Neural cell (in vitro differentiated cells): ENCODE measurements around the gene CNTN6. TPM values are rescaled to one million over a fixed set of nuclear protein-coding genes. Genes with fewer than 3 reads are reported as not detected.

ENCODE experiments used
- H2AFZ ChIP-seq: fragments of 200-600, 300-800 bp; sonication (generic), shearing (Covaris generic); 2 replicates; pipeline ENCODE4 v1.6.0; 2014; ENCODE audit warnings: low read depth, mild to moderate bottlenecking, antibody characterized with exemption, low read length, moderate library complexity
- H3F3A ChIP-seq: fragments of 200-600 bp; shearing (Covaris generic); 2 replicates; pipeline ENCODE4 v1.6.1; 2016; ENCODE audit warnings: mild to moderate bottlenecking, moderate library complexity, mixed read lengths, antibody characterized with exemption, low read length; ENCODE audit not compliant: insufficient read depth, poor library complexity, severe bottlenecking
- H3K27ac ChIP-seq: fragments of 200-600, 300-800 bp; sonication (generic), shearing (Covaris generic); 2 replicates; pipeline ENCODE4 v1.5.1; 2014; ENCODE audit warnings: mild to moderate bottlenecking, low read length, moderate library complexity
- H3K27me3 ChIP-seq: fragments of 300-800, 200-600 bp; sonication (generic), shearing (Covaris generic); 2 replicates; pipeline ENCODE4 v1.6.0; 2014; ENCODE audit warnings: mild to moderate bottlenecking, low read depth, low read length, moderate library complexity; ENCODE audit not compliant: insufficient read depth
- H3K36me3 ChIP-seq: fragments of 300-800, 200-600 bp; sonication (generic), shearing (Covaris generic); 2 replicates; pipeline ENCODE4 v1.5.1; 2014; ENCODE audit warnings: mild to moderate bottlenecking, antibody characterized with exemption, low read length, moderate library complexity; ENCODE audit not compliant: insufficient read depth
- H3K4me2 ChIP-seq: fragments of 300-800, 200-600 bp; sonication (generic), shearing (Covaris generic); 2 replicates; pipeline ENCODE4 v1.6.0; 2014; ENCODE audit warnings: mild to moderate bottlenecking, low read length
- H3K4me3 ChIP-seq: fragments of 300-800, 200-600 bp; sonication (generic), shearing (Covaris generic); 2 replicates; pipeline ENCODE4 v1.5.1; 2014; ENCODE audit warnings: mild to moderate bottlenecking, low read length, moderate library complexity
- H3K79me2 ChIP-seq: fragments of 200-600 bp; shearing (Covaris generic); replicated peaks from 2 replicates; pipeline ENCODE4 v1.6.0; 2014; ENCODE audit warnings: mild to moderate bottlenecking, low read length, moderate library complexity; ENCODE audit not compliant: insufficient read depth
- H3K9ac ChIP-seq: fragments of 300-800, 200-600 bp; sonication (generic), shearing (Covaris generic); 2 replicates; pipeline ENCODE4 v1.6.1; 2016; ENCODE audit warnings: mild to moderate bottlenecking, low read length, mixed read lengths
- H3K9me2 ChIP-seq: fragments of 200-600 bp; shearing (Covaris generic); 2 replicates; pipeline ENCODE4 v1.6.1; 2016; ENCODE audit warnings: mild to moderate bottlenecking, low read length, mixed read lengths; ENCODE audit not compliant: insufficient read depth
- H3K9me3 ChIP-seq: fragments of 200-600, 300-800 bp; sonication (generic), shearing (Covaris generic); 2 replicates; pipeline ENCODE4 v1.6.1; 2016; ENCODE audit warnings: mild to moderate bottlenecking, mixed run types, low read length, moderate library complexity, mixed read lengths
- H4K20me1 ChIP-seq: fragments of 200-600 bp; shearing (Covaris generic); 2 replicates; pipeline ENCODE4 v1.6.1; 2016; ENCODE audit warnings: mild to moderate bottlenecking, mixed run types; ENCODE audit not compliant: insufficient read depth
- CTCF ChIP-seq: fragments of 450-650 bp; IDR thresholded peaks from 2 replicates; pipeline ENCODE4 v1.5.1; 2014; ENCODE audit warnings: antibody characterized with exemption, mild to moderate bottlenecking, moderate library complexity; ENCODE audit not compliant: poor library complexity, severe bottlenecking
- EP300 ChIP-seq: fragments of 450-650 bp; conservative IDR thresholded peaks from 2 replicates; pipeline ENCODE4 v1.6.1; 2014; ENCODE audit warnings: antibody characterized with exemption, mild to moderate bottlenecking, moderate library complexity; ENCODE audit not compliant: poor library complexity, severe bottlenecking
- EZH2 ChIP-seq: fragments of 200-600, 300-800 bp; shearing (Covaris generic), sonication (generic); IDR thresholded peaks from 2 replicates; pipeline ENCODE4 v1.6.1; 2014; ENCODE audit warnings: antibody characterized with exemption, low read length, borderline replicate concordance, mild to moderate bottlenecking; ENCODE audit not compliant: insufficient read depth, poor library complexity, severe bottlenecking
- MXI1 ChIP-seq: fragments of 450-650 bp; conservative IDR thresholded peaks from 2 replicates; pipeline ENCODE4 v1.6.1; 2014; ENCODE audit warnings: antibody characterized with exemption, mild to moderate bottlenecking; ENCODE audit not compliant: poor library complexity, severe bottlenecking
- POLR2AphosphoS5 ChIP-seq: IDR thresholded peaks from 2 replicates; pipeline ENCODE4 v1.6.1; 2012
- RAD21 ChIP-seq: fragments of 450-650 bp; conservative IDR thresholded peaks from 2 replicates; pipeline ENCODE4 v1.6.1; 2014; ENCODE audit warnings: antibody characterized with exemption, mild to moderate bottlenecking, moderate library complexity
- REST ChIP-seq: IDR thresholded peaks from 2 replicates; pipeline ENCODE4 v1.6.1; 2012; ENCODE audit warnings: borderline replicate concordance
- SMC3 ChIP-seq: fragments of 450-650 bp; conservative IDR thresholded peaks from 2 replicates; pipeline ENCODE4 v1.6.1; 2014; ENCODE audit warnings: antibody characterized with exemption, mild to moderate bottlenecking, moderate library complexity; ENCODE audit not compliant: poor library complexity
- TAF1 ChIP-seq: IDR thresholded peaks from 2 replicates; pipeline ENCODE4 v1.6.1; 2012; ENCODE audit warnings: low read depth
- polyA plus RNA-seq: library from polyadenylated mRNA; depleted of rRNA; stranded (reverse); fragments of >200 nt; gene quantifications from 2 replicates; pipeline ENCODE4 v1.2.3, GENCODE V29; 2014

CNTN6 gene
- polyA plus RNA-seq, 1 donor from 2014 or later: 1.8 TPM

GRCh38 chr3:1082108-1082507, 10.7 kb upstream of the CNTN6 start:
- Histone ChIP-seq H3K9me3 (no peaks in the 10 kb centered on the region), H3K9ac (no peak overlapping the region), H3K79me2 (no peaks in the 10 kb centered on the region), H3K27ac (no peak overlapping the region), H3K36me3 (no peaks in the 10 kb centered on the region), H3F3A (no peaks in the 10 kb centered on the region), H3K27me3 (no peaks in the 10 kb centered on the region), H4K20me1 (no peaks in the 10 kb centered on the region), H2AFZ (no peak overlapping the region), H3K4me2 (no peak overlapping the region), H3K9me2 (no peaks in the 10 kb centered on the region), H3K4me3 (no peak overlapping the region)
- TF ChIP-seq TAF1 (no peak), REST (no peak), EZH2 (no peak), MXI1 (no peak), POLR2AphosphoS5 (no peak), EP300 (no peak), SMC3 (peak; percentile 76), RAD21 (peak; percentile 77), CTCF (peak; percentile 70)

- no peaks in the 10 kb centered on the region for H3K36me3 ChIP-seq
- H3K27me3 ChIP-seq: no peaks in the 10 kb centered on the region
- no peaks in the 10 kb centered on the region for H3K79me2 ChIP-seq
- H3F3A ChIP-seq: peaks cover 3% of the 10 kb centered on the region
- H2AFZ ChIP-seq: no peak overlapping the region
- H3K9ac ChIP-seq: no peak overlapping the region
- no peaks in the 10 kb centered on the region for H3K9me2 ChIP-seq
- no peak overlapping the region for H3K4me2 ChIP-seq
- no peaks in the 10 kb centered on the region for H3K9me3 ChIP-seq
- H4K20me1 ChIP-seq: no peaks in the 10 kb centered on the region
- no peak overlapping the region for H3K27ac ChIP-seq
- H3K4me3 ChIP-seq: no peak overlapping the region
- TF ChIP-seq SMC3: peak; percentile 48
- TF ChIP-seq EZH2: no peak
- peak; percentile 51 for TF ChIP-seq CTCF
- peak; percentile 63 for TF ChIP-seq RAD21
Measured at GRCh38 chr3:1087066-1087560, 5.7 kb upstream of the CNTN6 start.
